Astrocyte of the spinal cord (primary cell): ENCODE data around the gene GTF2B.
"Not testable (repeated sequence)": the region's sequence is repeated elsewhere in the genome, so short reads cannot be mapped to it uniquely, and the experiment has no call there.

Experiments used
- DNase-seq: peaks from one replicate; pipeline ENCODE4 v3.0.0; 2011; ENCODE audit warnings: low read depth, low spot score
- H3K4me3 ChIP-seq: 2 replicates; pipeline ENCODE4 v1.5.1; 2011; ENCODE audit warnings: low read depth, mild to moderate bottlenecking, low read length, moderate library complexity
- in situ Hi-C: cut with HindIII; loops from 2 replicates; pipeline ENCODE4 v1.10.0; 2017; ENCODE audit warnings: low sequenced_read_pairs
- TF ChIP-seq, protein P1 (sequence below): IDR thresholded peaks from 2 replicates; pipeline ENCODE4 v1.5.1; 2012; ENCODE audit warnings: low read depth, mild to moderate bottlenecking, low read length, inconsistent platforms

The GTF2B gene, protein sequence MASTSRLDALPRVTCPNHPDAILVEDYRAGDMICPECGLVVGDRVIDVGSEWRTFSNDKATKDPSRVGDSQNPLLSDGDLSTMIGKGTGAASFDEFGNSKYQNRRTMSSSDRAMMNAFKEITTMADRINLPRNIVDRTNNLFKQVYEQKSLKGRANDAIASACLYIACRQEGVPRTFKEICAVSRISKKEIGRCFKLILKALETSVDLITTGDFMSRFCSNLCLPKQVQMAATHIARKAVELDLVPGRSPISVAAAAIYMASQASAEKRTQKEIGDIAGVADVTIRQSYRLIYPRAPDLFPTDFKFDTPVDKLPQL

DNA sequence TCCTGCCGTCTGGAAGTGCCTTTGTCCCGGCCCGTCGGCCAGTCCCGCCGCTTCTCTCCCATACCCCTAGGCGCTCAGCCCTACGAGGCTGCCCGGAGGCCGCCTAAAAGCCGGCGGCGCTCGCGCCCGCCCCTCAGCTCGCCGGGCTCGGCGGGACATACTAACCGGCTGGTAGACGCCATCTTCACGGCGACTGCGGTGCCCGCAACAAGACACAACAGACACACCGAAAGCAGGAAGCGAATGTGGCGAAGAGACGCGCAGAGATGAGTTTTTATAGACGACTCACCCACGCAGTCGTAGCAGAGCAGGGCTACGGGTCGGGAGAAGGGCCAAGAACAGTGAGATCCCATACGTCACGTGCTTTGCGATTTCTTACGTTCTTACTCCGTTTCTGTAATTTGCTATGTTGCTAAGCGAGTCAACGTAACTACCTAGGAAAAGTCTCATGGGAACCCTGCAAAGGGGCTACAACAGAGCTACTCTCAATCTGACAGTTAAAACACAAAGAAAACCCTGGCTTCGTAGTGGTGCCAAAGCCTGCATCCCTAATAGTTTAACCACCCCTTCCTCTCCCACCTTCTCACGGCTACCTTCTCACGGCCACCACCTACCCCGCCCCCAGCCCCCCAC, at the start of gene GTF2B:
GTF2B (minus strand) TSS at position 250 of the 633 bp plus-strand sequence; CDS start at position 182, 68 bp downstream.
- in situ Hi-C loops = no loop called here
- H3K4me3 ChIP-seq = peak within 1 kb of the TSS; percentile 88
- peak; percentile 96 for DNase-seq
- TF ChIP-seq, protein P1, sequence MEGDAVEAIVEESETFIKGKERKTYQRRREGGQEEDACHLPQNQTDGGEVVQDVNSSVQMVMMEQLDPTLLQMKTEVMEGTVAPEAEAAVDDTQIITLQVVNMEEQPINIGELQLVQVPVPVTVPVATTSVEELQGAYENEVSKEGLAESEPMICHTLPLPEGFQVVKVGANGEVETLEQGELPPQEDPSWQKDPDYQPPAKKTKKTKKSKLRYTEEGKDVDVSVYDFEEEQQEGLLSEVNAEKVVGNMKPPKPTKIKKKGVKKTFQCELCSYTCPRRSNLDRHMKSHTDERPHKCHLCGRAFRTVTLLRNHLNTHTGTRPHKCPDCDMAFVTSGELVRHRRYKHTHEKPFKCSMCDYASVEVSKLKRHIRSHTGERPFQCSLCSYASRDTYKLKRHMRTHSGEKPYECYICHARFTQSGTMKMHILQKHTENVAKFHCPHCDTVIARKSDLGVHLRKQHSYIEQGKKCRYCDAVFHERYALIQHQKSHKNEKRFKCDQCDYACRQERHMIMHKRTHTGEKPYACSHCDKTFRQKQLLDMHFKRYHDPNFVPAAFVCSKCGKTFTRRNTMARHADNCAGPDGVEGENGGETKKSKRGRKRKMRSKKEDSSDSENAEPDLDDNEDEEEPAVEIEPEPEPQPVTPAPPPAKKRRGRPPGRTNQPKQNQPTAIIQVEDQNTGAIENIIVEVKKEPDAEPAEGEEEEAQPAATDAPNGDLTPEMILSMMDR = no peak

DNA sequence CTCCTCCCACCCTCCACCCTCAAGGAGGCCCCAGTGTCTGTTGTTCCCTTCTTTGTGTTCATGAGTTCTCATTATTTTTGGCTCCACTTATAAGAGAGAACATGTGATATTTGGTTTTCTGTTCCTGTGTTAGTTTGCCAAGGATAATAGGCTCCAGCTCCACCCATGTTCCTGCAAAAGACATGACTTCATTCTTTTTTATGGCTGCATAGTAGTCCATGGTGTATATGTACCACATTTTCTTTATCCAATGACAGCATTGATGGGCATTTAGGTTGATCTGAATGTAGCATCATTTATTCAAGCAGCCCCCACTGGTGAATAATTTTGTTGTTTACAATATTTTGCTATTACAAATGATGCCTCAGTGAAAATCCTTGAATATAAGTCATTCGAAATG, 47.2 kb upstream of the GTF2B start:
- DNase-seq, H3K4me3 ChIP-seq, in situ Hi-C loops: not testable (repeated sequence)

DNA sequence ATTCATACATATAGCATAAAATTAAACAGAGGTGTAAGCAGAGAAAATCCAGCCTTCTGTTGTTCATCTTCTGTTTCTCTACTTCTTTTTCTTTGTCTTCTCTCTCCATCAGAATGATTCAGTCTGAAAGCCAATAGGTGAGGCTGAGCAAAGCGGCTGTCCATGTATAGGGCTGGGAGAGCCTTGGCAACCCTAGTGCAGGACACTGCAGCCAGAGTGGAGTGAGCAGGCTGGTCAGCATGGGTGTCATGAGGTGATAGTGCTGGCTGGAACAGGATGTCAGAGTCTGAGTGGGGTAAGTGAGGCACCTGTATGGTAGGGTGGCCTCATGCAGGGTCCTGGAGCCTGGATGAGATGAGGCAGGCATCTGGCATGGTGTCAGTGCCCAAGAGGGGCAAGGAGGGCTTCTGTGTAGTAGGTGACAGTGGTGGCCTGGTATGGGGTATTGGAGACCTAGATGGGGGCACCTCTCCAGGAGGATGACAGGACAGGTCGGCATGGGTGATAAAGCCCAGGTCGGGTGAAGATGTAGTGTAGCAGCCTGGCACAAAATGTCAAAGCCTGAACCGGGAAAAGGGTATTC, 45.5 kb upstream of the GTF2B start:
- no peak for DNase-seq
- TF ChIP-seq, protein P1 = no peak
- in situ Hi-C loops = no loop called here
- no peak overlapping the region for H3K4me3 ChIP-seq

DNA sequence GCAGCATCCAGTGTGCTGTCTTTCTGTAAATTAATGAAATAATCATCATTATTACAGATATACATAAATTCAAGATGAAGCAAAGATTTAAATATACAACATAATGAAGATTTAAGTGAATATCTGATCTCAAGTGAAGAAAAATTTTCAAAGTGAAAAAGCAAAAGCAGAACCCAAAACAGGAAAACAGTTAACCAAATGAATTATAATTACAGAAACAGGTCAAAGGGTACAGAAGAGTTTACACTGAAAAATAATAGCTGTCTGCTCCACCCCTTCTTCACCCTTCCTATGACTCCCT, 44.8 kb upstream of the GTF2B start:
- no peak for DNase-seq
- no peak overlapping the region for H3K4me3 ChIP-seq
- in situ Hi-C loops = no loop called here
- TF ChIP-seq, protein P1 = no peak

DNA sequence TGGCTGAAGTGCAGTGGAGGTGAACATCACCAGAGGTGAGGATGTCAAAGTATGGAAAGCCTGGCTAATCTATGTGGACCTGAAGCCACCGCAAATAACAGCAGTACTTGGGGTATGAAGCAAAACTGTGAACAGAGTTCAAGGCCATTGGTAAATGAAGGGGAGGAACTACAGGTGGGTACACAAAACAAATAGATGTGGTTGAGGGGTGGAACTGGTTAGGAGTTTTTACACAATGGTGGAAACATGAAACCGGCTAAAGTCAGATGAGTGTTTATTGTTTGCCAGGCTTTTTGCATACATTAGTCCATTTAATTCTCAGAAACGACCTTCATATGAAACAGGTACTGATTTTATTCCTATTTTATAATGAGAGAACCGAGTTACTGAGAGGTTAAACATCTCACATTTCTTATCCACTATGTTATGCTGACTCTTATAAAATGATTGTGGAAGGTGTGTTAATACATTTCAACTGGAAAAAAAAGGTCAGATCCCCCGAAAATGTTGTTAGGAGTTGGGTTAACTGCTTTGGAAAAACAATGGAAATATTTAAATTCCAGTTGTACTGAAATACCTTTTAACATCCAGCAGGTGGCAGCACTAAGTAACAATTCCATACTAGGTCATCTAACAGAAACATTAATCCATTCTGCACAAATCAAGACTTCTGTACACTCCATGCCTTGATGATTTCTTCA, 44.3 kb upstream of the GTF2B start:
- in situ Hi-C loops = no loop called here
- DNase-seq = peak; percentile 40
- no peak overlapping the region for H3K4me3 ChIP-seq
- TF ChIP-seq, protein P1 = peak; percentile 58

DNA sequence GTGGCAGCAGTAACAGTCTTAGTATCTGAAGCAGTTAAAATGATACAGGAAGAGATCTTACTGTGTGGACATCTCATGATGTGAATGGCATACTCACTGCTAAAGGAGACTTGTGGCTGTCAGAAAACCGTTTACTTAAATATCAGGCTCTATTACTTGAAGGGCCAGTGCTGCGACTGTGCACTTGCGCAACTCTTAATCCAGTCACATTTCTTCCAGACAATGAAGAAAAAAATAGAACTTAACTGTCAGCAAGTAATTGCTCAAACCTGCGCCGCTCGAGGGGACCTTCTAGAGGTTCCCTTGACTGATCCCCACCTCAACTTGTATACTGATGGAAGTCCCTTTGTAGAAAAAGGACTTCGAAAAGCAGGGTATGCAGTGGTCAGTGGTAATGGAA, 38.8 kb upstream of the GTF2B start:
- DNase-seq, H3K4me3 ChIP-seq, in situ Hi-C loops: not testable (repeated sequence)

DNA sequence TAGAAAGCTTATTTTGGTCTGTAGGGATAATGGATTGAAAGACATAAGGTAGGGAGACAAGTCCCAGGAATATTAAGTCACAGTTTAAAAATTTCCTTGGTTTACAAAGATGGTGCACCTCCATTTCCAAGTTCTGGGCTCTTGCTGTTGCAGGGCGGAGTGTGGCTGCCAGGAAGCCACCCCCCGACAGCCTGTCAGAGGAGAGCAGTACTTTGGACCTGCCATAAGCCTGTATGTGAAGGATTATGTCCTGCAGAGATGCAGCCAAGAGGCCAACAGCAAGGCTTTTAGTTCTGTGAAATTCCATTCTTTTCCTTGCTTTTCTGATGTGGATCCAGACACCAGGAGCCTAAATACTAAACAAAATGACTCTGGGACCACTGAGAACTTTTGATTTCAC, 31.9 kb upstream of the GTF2B start:
- in situ Hi-C loops = no loop called here
- H3K4me3 ChIP-seq = no peak overlapping the region
- TF ChIP-seq, protein P1 = no peak
- no peak for DNase-seq
